Muscle layer of duodenum (tissue), 2 donors: Measurements from ENCODE around the gene EBI3.

Experiments used
- H3K27ac ChIP-seq: one replicate; pipeline ENCODE4 v1.7.0; 2013; ENCODE audit warnings: mild to moderate bottlenecking, low read length
- H3K27me3 ChIP-seq: one replicate; pipeline ENCODE4 v1.7.0; 2013; ENCODE audit warnings: low read depth, mild to moderate bottlenecking, control low read depth, low read length
- H3K36me3 ChIP-seq, 2 donors: one replicate each; pipeline ENCODE4 v1.7.0; 2013; ENCODE audit warnings: low read length in 2 of 2, control low read depth in 1 of 2, mild to moderate bottlenecking in 1 of 2; ENCODE audit not compliant: insufficient read depth in 2 of 2, control insufficient read depth in 1 of 2
- H3K4me1 ChIP-seq, 2 donors: one replicate each; pipeline ENCODE4 v1.7.0; 2013; ENCODE audit warnings: low read length in 2 of 2, mild to moderate bottlenecking in 2 of 2, control low read depth in 1 of 2, moderate library complexity in 1 of 2; ENCODE audit not compliant: insufficient read depth in 2 of 2, control insufficient read depth in 1 of 2
- H3K4me3 ChIP-seq, 2 donors: one replicate each; pipeline ENCODE4 v1.7.0; 2013; ENCODE audit warnings: low read length in 2 of 2, low read depth in 1 of 2, mild to moderate bottlenecking in 1 of 2
- H3K9me3 ChIP-seq, 2 donors: one replicate each; pipeline ENCODE4 v1.7.0; 2013; ENCODE audit warnings: low read length in 2 of 2, control low read depth in 1 of 2, mild to moderate bottlenecking in 1 of 2; ENCODE audit not compliant: control insufficient read depth in 1 of 2
- donor health status: healthy.

The EBI3 gene

GRCh38 chr19:4229179-4229931 lies at the start of gene EBI3:
EBI3 (plus strand) TSS chr19:4229523; CDS start chr19:4229551, 28 bp downstream.
- no peaks in the 10 kb centered on the region for H3K36me3 ChIP-seq
- peaks cover 17% of the 10 kb centered on the region for H3K27me3 ChIP-seq
- H3K27ac ChIP-seq, result no peak within 1 kb of the TSS
- no peaks in the 10 kb centered on the region for H3K9me3 ChIP-seq
- H3K4me3 ChIP-seq, result no peak within 1 kb of the TSS
- H3K4me1 ChIP-seq, result no peaks in the 10 kb centered on the region

DNA sequence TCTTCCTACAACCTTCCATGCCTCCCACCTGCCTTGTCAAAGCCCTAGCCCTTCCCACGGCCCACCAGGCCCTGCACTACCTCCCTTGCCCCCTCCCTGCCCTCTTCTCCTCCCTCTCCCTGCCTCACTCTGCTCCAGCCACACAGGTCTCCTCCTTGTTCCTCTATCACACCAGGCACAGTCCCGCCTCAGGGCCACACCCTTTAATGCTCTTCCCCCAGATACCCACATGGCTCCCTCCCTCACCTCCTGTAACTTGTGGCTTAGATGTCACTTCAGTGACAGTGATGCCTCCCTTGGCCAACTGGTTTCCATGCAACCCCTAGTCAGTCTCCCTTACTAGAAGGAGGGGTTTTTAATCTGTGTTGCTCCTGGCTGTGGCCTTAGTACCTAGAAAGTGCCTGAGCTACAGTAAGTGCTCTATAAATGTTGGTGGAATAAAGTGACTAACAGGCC lies 48.2 kb upstream of the EBI3 start:
- H3K4me3 ChIP-seq, result no peak overlapping the region
- no peak overlapping the region for H3K27ac ChIP-seq
- H3K4me1 ChIP-seq, result peaks cover 0 to 21% of the 10 kb centered on the region in 2 donors
- peaks cover 0 to 24% of the 10 kb centered on the region in 2 donors for H3K36me3 ChIP-seq
- H3K27me3 ChIP-seq, result no peaks in the 10 kb centered on the region
- no peaks in the 10 kb centered on the region for H3K9me3 ChIP-seq

DNA sequence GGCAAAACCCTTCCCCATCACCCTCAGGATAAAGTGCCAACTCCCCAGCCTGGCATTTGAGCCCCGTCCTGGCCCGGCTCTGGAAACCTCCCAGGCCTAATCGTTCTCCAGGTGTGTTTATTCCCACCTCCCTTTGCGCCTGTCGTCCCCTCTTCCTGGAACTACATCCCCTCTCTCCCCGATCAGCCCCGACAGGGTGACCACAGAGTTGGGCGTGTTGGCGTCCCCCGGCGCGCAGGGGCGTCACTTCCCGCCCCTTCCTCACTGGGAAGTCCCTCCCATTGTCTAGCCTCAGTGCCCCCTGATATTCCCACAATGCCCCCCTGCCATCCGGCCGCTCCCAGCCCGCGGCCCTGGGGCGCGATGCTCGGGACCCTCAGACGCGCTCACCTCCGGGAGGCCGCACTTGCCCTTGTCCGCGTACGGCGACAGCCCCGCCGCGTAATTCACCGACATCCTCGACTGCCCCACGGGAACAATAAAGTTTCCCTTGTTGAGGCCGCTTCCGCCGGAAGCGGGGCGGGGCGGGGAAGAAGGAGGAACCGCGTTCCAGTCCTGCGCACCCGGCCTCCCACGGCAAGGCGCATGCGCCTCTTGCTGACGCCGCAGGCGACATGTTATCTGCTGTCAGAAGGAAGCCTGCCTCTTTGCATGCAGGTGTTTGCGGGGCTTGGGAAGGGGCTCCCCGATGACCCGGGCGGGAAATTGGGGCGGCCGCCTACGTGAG lies 47.1 kb upstream of the EBI3 start, which contains the start of the genes ANKRD24 and SIRT6:
Gene ANKRD24 (plus strand): TSS at position 606 of the 727 bp plus-strand sequence. CDS start 3,737 bp downstream, outside the sequence.
Gene SIRT6 (minus strand): TSS at position 480 of the 727 bp plus-strand sequence. CDS start 24 bp downstream, at position 456.
- no peaks in the 10 kb centered on the region for H3K27me3 ChIP-seq
- peak within 1 kb of the TSS; percentile 77 for H3K27ac ChIP-seq
- H3K4me1 ChIP-seq, result peaks cover 0 to 21% of the 10 kb centered on the region in 2 donors

GRCh38 chr19:4183967-4184717 lies 45.2 kb upstream of the EBI3 start:
- no peaks in the 10 kb centered on the region for H3K9me3 ChIP-seq
- peaks cover 0 to 21% of the 10 kb centered on the region in 2 donors for H3K4me1 ChIP-seq
- peaks cover 0 to 14% of the 10 kb centered on the region in 2 donors for H3K36me3 ChIP-seq
- H3K27me3 ChIP-seq, result no peaks in the 10 kb centered on the region
- no peak overlapping the region for H3K27ac ChIP-seq
- no peak overlapping the region for H3K4me3 ChIP-seq

More for the DNA sequence above, 47.1 kb upstream of the EBI3 start, which contains the start of the genes ANKRD24 and SIRT6:
- no peaks in the 10 kb centered on the region for H3K9me3 ChIP-seq
- H3K36me3 ChIP-seq, result peaks cover 0 to 24% of the 10 kb centered on the region in 2 donors
- H3K4me3 ChIP-seq, result peak within 1 kb of the TSS; percentile 90 to 97

DNA sequence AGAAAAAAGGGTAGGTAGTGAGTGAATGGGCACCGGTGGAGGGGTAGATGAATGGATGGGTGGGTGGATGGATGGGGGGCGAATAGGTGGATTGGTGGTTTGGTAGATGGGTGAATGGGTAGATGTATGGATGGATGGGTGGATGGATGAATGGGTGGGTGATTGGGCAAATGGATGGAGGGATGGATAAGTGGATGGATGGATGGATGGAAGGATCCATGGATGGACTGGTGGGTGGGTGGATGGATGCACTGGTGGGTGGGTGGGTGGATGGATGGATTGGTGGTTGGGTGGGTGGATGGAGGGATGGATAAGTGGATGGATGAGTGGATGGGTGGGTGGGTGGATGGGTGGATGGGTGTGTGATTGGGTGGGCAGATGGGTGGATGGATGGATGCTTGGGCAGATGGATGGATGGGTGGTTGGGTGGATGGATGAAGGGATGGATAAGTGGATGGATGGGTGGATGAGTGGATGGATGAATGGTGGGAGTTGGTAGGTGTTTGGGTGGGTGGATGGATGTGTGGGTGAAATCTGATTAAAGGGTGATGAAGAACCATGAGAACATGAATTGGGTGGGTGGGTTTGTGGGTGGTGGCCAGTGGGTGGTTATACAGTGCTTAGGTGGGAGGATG lies 44.5 kb upstream of the EBI3 start:
- Histone ChIP-seq H3K4me3 (no peak overlapping the region), H3K9me3 (no peaks in the 10 kb centered on the region), H3K27ac (no peak overlapping the region), H3K36me3 (peaks cover 0 to 7% of the 10 kb centered on the region in 2 donors), H3K4me1 (peaks cover 0 to 21% of the 10 kb centered on the region in 2 donors), H3K27me3 (no peaks in the 10 kb centered on the region)

GRCh38 chr19:4185413-4186086 lies 43.8 kb upstream of the EBI3 start:
- Histone ChIP-seq H3K27ac (no peak overlapping the region), H3K4me1 (peaks cover 0 to 19% of the 10 kb centered on the region in 2 donors), H3K27me3 (no peaks in the 10 kb centered on the region), H3K36me3 (no peaks in the 10 kb centered on the region), H3K4me3 (no peak overlapping the region), H3K9me3 (no peaks in the 10 kb centered on the region)

GRCh38 chr19:4186087-4186993 lies 43.0 kb upstream of the EBI3 start:
- H3K9me3 ChIP-seq, result no peaks in the 10 kb centered on the region
- H3K27me3 ChIP-seq, result no peaks in the 10 kb centered on the region
- H3K36me3 ChIP-seq, result no peaks in the 10 kb centered on the region
- H3K4me3 ChIP-seq, result no peak overlapping the region
- peaks cover 0 to 12% of the 10 kb centered on the region in 2 donors for H3K4me1 ChIP-seq
- no peak overlapping the region for H3K27ac ChIP-seq

- no peaks in the 10 kb centered on the region for H3K27me3 ChIP-seq
- peaks cover 0 to 5% of the 10 kb centered on the region in 2 donors for H3K4me1 ChIP-seq
- H3K36me3 ChIP-seq, result no peaks in the 10 kb centered on the region
- no peak overlapping the region for H3K4me3 ChIP-seq
- no peaks in the 10 kb centered on the region for H3K9me3 ChIP-seq
- no peak overlapping the region for H3K27ac ChIP-seq
Measured at GRCh38 chr19:4187313-4188122, 41.8 kb upstream of the EBI3 start.

DNA sequence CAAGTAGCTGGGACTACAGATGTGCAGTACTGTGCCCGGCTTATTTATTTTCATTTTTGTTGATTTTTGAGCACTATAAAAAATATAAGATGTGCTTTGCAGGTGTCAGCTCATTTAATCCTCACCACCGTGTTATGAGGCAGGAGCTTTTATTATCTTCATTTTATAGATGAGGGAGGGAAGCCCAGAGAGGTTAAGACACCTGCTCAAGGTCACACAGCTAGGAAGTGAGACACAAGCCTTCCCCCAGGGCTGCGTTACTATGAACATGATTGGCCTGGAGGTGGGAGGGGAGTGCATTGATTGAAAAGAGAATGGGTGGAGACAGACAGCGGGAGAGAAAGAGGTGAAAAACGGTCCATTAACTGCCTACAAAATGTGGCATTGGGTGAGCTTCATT lies 39.7 kb upstream of the EBI3 start:
- no peak overlapping the region for H3K4me3 ChIP-seq
- no peaks in the 10 kb centered on the region for H3K27me3 ChIP-seq
- H3K4me1 ChIP-seq, result no peaks in the 10 kb centered on the region
- no peak overlapping the region for H3K27ac ChIP-seq
- H3K36me3 ChIP-seq, result no peaks in the 10 kb centered on the region
- H3K9me3 ChIP-seq, result no peaks in the 10 kb centered on the region
